ENCODE data around the gene CCDC40.

- TF ChIP-seq POLR2A (IDR thresholded peaks at IDR 0.05) (no peak), CTCF (IDR thresholded peaks at IDR 0.05) (no peak)
These were observed 12.1 kb upstream of the CCDC40 start for GRCh38 chr17:80024206-80024972.

All from body of pancreas (tissue), 4 donors.